ENCODE data around the gene TMEM235.

DNA sequence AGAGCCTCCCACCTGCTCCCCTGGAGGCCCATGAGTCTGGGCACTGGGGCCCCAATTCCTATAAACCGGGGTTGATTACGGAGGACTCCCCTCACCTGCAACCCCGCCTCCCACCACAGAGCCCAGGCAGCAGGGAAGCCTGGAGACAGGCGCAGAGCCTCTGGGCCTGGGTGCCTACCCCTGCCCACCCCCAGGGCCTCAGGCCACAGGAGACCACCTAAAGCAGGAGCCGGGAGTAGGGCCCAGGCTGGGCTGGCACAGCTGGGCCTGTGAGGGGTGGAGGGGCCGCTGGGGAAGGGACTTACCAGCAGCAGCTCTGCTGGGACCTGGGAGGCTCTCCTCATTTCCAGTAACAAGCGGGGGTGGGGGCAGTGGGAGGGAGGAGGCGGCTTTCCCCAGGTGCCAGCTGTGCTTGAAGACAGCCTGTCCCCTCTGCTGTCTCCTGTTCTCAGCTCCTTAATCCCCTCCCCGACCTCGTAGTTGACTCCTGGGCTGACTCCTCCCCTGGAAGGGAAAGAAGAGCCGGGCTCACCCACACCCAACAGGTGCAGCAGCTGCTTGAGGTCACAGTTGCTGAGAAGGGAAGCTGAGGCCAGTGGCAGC is 46.8 kb downstream of the TMEM235 start:
- TF ChIP-seq, protein P1, sequence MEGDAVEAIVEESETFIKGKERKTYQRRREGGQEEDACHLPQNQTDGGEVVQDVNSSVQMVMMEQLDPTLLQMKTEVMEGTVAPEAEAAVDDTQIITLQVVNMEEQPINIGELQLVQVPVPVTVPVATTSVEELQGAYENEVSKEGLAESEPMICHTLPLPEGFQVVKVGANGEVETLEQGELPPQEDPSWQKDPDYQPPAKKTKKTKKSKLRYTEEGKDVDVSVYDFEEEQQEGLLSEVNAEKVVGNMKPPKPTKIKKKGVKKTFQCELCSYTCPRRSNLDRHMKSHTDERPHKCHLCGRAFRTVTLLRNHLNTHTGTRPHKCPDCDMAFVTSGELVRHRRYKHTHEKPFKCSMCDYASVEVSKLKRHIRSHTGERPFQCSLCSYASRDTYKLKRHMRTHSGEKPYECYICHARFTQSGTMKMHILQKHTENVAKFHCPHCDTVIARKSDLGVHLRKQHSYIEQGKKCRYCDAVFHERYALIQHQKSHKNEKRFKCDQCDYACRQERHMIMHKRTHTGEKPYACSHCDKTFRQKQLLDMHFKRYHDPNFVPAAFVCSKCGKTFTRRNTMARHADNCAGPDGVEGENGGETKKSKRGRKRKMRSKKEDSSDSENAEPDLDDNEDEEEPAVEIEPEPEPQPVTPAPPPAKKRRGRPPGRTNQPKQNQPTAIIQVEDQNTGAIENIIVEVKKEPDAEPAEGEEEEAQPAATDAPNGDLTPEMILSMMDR (IDR thresholded peaks at IDR 0.05): no peak
- TF ChIP-seq POLR2A (IDR thresholded peaks at IDR 0.05): no peak
